Measurements from ENCODE around the gene CCDC154.

Gene CCDC154

DNA sequence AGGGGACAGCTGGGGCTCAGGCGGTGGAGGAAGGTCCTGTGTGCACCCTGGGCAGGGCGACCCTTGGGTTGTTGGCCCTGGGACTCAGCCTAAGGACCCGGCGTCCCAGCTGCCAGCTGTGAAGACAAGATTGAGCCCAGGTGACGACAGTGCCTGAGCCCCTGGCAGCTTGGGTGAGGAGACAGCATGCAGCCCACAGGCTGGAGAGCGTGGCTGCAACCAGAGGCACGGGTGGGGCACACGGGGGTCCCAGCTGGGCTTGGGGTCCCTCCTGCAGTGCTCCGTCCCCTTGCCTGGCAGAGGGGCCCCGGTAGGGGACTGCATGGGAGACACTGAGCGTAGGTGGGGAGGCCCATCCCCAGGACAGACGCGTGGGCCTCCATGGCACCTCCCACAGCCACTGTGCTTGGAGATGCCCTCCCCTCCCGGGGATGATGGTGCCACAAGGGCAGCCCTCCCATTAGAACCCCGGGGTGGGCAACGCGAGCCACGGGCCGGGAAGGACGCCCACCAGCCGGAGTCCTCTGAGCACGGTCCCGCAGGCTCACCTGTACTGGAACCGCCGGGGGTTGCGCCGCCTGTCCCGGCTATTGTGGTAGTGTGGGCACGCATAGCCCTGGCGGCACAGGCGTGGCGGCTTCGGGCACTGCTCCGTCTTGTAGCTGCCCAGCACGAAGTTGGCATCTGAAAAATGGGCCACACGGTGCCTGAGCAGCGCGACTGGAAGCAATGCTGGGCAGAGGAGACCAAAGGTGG, 45.4 kb downstream of the CCDC154 start:
- Histone ChIP-seq H3K27ac (ENCODE audit: low read depth, low read length) (no peak overlapping the region), H3F3A (ENCODE audit: insufficient read depth) (no peaks in the 10 kb centered on the region), H2AFZ (ENCODE audit: low read depth, low read length, severe bottlenecking) (no peak overlapping the region), H3K27me3 (ENCODE audit: low read length) (no peaks in the 10 kb centered on the region), H4K20me1 (ENCODE audit: low read depth, low read length) (no peaks in the 10 kb centered on the region), H3K4me2 (ENCODE audit: low read depth, low read length, poor library complexity, severe bottlenecking) (no peak overlapping the region), H3K9me2 (replicated peaks; ENCODE audit: insufficient read depth, low read length) (no peaks in the 10 kb centered on the region), H3K79me2 (ENCODE audit: insufficient read depth, low read length) (no peaks in the 10 kb centered on the region), H3K36me3 (ENCODE audit: low read length) (no peaks in the 10 kb centered on the region), H3K4me3 (ENCODE audit: insufficient read depth, low read length, poor library complexity, severe bottlenecking) (no peak overlapping the region), H3K9me3 (ENCODE audit: insufficient read depth, low read length) (no peaks in the 10 kb centered on the region), H3K9ac (ENCODE audit: low read length) (no peak overlapping the region)
- TF ChIP-seq EZH2phosphoT487 (conservative IDR thresholded peaks at IDR 0.05; ENCODE audit: low read length) = no peak
- TF ChIP-seq, protein P1, sequence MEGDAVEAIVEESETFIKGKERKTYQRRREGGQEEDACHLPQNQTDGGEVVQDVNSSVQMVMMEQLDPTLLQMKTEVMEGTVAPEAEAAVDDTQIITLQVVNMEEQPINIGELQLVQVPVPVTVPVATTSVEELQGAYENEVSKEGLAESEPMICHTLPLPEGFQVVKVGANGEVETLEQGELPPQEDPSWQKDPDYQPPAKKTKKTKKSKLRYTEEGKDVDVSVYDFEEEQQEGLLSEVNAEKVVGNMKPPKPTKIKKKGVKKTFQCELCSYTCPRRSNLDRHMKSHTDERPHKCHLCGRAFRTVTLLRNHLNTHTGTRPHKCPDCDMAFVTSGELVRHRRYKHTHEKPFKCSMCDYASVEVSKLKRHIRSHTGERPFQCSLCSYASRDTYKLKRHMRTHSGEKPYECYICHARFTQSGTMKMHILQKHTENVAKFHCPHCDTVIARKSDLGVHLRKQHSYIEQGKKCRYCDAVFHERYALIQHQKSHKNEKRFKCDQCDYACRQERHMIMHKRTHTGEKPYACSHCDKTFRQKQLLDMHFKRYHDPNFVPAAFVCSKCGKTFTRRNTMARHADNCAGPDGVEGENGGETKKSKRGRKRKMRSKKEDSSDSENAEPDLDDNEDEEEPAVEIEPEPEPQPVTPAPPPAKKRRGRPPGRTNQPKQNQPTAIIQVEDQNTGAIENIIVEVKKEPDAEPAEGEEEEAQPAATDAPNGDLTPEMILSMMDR (IDR thresholded peaks at IDR 0.05; ENCODE audit: insufficient read depth, low read length, poor library complexity, severe bottlenecking) = no peak

DNA sequence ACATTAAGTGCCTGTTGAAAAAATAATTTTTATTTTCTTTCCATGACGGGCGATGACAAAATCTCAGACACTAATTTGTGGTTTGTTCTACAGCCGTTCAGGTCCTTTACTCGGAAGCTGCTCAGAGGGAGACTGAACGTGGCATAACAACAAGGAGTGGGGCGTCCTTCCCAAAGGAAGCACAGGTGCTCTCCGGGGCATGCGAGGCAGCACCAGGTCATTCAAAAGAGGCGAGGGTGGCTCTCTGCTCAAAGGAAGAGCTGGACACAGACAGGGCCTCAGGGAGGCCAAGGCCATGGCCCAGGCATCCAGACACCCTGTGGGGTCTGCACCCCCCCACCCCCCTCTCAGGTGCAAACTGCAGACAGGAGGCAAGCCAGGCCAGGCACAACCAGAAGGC, 46.0 kb downstream of the CCDC154 start:
- Histone ChIP-seq H3K4me3 (ENCODE audit: insufficient read depth, low read length, poor library complexity, severe bottlenecking) (no peak overlapping the region), H3K36me3 (ENCODE audit: low read length) (no peaks in the 10 kb centered on the region), H3K79me2 (ENCODE audit: insufficient read depth, low read length) (no peaks in the 10 kb centered on the region), H3K4me2 (ENCODE audit: low read depth, low read length, poor library complexity, severe bottlenecking) (no peak overlapping the region), H3K27me3 (ENCODE audit: low read length) (no peaks in the 10 kb centered on the region), H3K9me2 (replicated peaks; ENCODE audit: insufficient read depth, low read length) (no peaks in the 10 kb centered on the region), H3F3A (ENCODE audit: insufficient read depth) (no peaks in the 10 kb centered on the region), H2AFZ (ENCODE audit: low read depth, low read length, severe bottlenecking) (no peak overlapping the region), H3K9me3 (ENCODE audit: insufficient read depth, low read length) (no peaks in the 10 kb centered on the region), H3K27ac (ENCODE audit: low read depth, low read length) (no peak overlapping the region), H4K20me1 (ENCODE audit: low read depth, low read length) (no peaks in the 10 kb centered on the region), H3K9ac (ENCODE audit: low read length) (no peak overlapping the region)
- no peak for TF ChIP-seq EZH2phosphoT487 (conservative IDR thresholded peaks at IDR 0.05; ENCODE audit: low read length)
- TF ChIP-seq, protein P1 (IDR thresholded peaks at IDR 0.05; ENCODE audit: insufficient read depth, low read length, poor library complexity, severe bottlenecking) = no peak

DNA sequence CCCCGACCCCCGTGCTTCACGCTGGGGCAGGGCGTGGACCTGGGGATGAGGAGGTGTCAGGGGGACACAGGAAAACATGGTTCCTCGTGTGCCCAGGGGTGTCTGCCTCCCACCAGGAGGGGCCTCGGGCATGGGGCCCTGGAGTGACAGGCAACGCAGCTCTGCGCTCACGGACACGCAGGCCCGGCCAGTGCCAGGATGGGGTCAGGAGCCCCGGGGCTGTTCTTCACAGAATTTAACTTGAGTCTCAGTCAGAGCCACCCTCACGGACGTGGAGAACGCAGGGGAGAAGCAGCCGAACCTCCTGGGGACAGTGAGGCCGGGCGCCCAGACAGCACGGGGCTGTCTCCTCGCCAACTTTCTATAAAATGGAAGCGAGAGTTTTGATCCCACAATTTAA, 46.6 kb downstream of the CCDC154 start:
- no peak overlapping the region for H3K27ac ChIP-seq (ENCODE audit: low read depth, low read length)

More for the DNA sequence above, 46.6 kb downstream of the CCDC154 start:
- Histone ChIP-seq H3K4me3 (ENCODE audit: insufficient read depth, low read length, poor library complexity, severe bottlenecking) (no peak overlapping the region), H3K9me2 (replicated peaks; ENCODE audit: insufficient read depth, low read length) (no peaks in the 10 kb centered on the region), H3K9ac (ENCODE audit: low read length) (no peak overlapping the region), H3K27me3 (ENCODE audit: low read length) (no peaks in the 10 kb centered on the region), H3K36me3 (ENCODE audit: low read length) (no peaks in the 10 kb centered on the region), H3K9me3 (ENCODE audit: insufficient read depth, low read length) (no peaks in the 10 kb centered on the region), H3K4me2 (ENCODE audit: low read depth, low read length, poor library complexity, severe bottlenecking) (no peak overlapping the region), H3F3A (ENCODE audit: insufficient read depth) (no peaks in the 10 kb centered on the region), H4K20me1 (ENCODE audit: low read depth, low read length) (no peaks in the 10 kb centered on the region), H3K79me2 (ENCODE audit: insufficient read depth, low read length) (no peaks in the 10 kb centered on the region), H2AFZ (ENCODE audit: low read depth, low read length, severe bottlenecking) (no peak overlapping the region)
- TF ChIP-seq EZH2phosphoT487 (conservative IDR thresholded peaks at IDR 0.05; ENCODE audit: low read length) = no peak
- TF ChIP-seq, protein P1 (IDR thresholded peaks at IDR 0.05; ENCODE audit: insufficient read depth, low read length, poor library complexity, severe bottlenecking) = no peak
